DOHH2 (cell line): ENCODE measurements around the gene GH2.
A peak's percentile ranks its signal among the peaks of the same experiment; 100 is the strongest.
"Not testable (repeated sequence)": the region's sequence is repeated elsewhere in the genome, so short reads cannot be mapped to it uniquely, and the experiment has no call there.

Source experiments
- H3F3A ChIP-seq: fragments of 200-600 bp; sonication (generic), shearing (Covaris generic); 2 replicates; pipeline ENCODE4 v1.6.0; 2016; ENCODE audit warnings: antibody characterized with exemption, mild to moderate bottlenecking; ENCODE audit not compliant: control insufficient read depth, insufficient read depth
- H3K27ac ChIP-seq: fragments of 200-600 bp; sonication (generic); 2 replicates; pipeline ENCODE4 v1.5.1; 2014; ENCODE audit warnings: low read depth, mild to moderate bottlenecking, low read length, moderate library complexity
- H3K27me3 ChIP-seq: fragments of 200-600 bp; sonication (generic); 2 replicates; pipeline ENCODE4 v1.6.1; 2014; ENCODE audit warnings: mild to moderate bottlenecking, low read length, mixed read lengths; ENCODE audit not compliant: control insufficient read depth
- H3K36me3 ChIP-seq: fragments of 200-600 bp; sonication (generic); 2 replicates; pipeline ENCODE4 v1.6.1; 2014; ENCODE audit warnings: mild to moderate bottlenecking, low read length, moderate library complexity, mixed read lengths; ENCODE audit not compliant: control insufficient read depth
- H3K4me1 ChIP-seq: fragments of 200-600 bp; sonication (generic); 2 replicates; pipeline ENCODE4 v1.6.1; 2014; ENCODE audit warnings: mild to moderate bottlenecking, low read length, mixed read lengths; ENCODE audit not compliant: control insufficient read depth
- H3K4me2 ChIP-seq: fragments of 200-600 bp; sonication (generic); 2 replicates; pipeline ENCODE4 v1.6.0; 2014; ENCODE audit warnings: mild to moderate bottlenecking, low read length, moderate library complexity
- H3K4me3 ChIP-seq: fragments of 200-600 bp; sonication (generic); 2 replicates; pipeline ENCODE4 v1.5.1; 2014; ENCODE audit warnings: mild to moderate bottlenecking, low read length, mixed read lengths
- H3K79me2 ChIP-seq: fragments of 200-600 bp; sonication (generic); 2 replicates; pipeline ENCODE4 v1.6.1; 2014; ENCODE audit warnings: mild to moderate bottlenecking, low read length, mixed read lengths; ENCODE audit not compliant: control insufficient read depth
- H3K9me2 ChIP-seq: fragments of 200-600 bp; sonication (generic); replicated peaks from 2 replicates; pipeline ENCODE4 v1.6.1; 2014; ENCODE audit warnings: mild to moderate bottlenecking, low read length, mixed read lengths; ENCODE audit not compliant: control insufficient read depth
- H3K9me3 ChIP-seq: fragments of 200-600 bp; sonication (generic); 2 replicates; pipeline ENCODE4 v1.6.1; 2014; ENCODE audit warnings: antibody characterized with exemption, low read length, mixed read lengths; ENCODE audit not compliant: control insufficient read depth, insufficient read depth
- H4K20me1 ChIP-seq: fragments of 200-600 bp; sonication (generic); 2 replicates; pipeline ENCODE4 v1.6.0; 2014; ENCODE audit warnings: low read depth, mild to moderate bottlenecking, antibody characterized with exemption, low read length, moderate library complexity; ENCODE audit not compliant: control insufficient read depth, insufficient read depth
- CTCF ChIP-seq: fragments of 200-600 bp; sonication (generic); IDR thresholded peaks from one replicate; pipeline ENCODE4 v1.5.1; 2014; ENCODE audit warnings: antibody characterized with exemption, mild to moderate bottlenecking, low read depth, low read length; ENCODE audit not compliant: poor library complexity, severe bottlenecking
- EZH2phosphoT487 ChIP-seq: fragments of 200-600 bp; sonication (generic); IDR thresholded peaks from 2 replicates; pipeline ENCODE4 v1.6.1; 2017; ENCODE audit warnings: borderline replicate concordance, mild to moderate bottlenecking, antibody characterized with exemption, low read length, moderate library complexity, mixed read lengths

The GH2 gene

GRCh38 chr17:63889026-63889848 is 7.5 kb upstream of the GH2 start:
- peak; percentile 29 for TF ChIP-seq CTCF
- H3K4me2 ChIP-seq, H3K4me3 ChIP-seq, H3F3A ChIP-seq, H3K4me1 ChIP-seq, H3K36me3 ChIP-seq, H3K9me3 ChIP-seq, H3K9me2 ChIP-seq, H4K20me1 ChIP-seq, H3K79me2 ChIP-seq, H3K27ac ChIP-seq, H3K27me3 ChIP-seq: not testable (repeated sequence)

- H3F3A ChIP-seq, H3K27ac ChIP-seq, H3K27me3 ChIP-seq, H3K4me2 ChIP-seq, H3K79me2 ChIP-seq, H3K4me1 ChIP-seq, H3K9me2 ChIP-seq, H3K36me3 ChIP-seq, H3K9me3 ChIP-seq, H3K4me3 ChIP-seq, H4K20me1 ChIP-seq: not testable (repeated sequence)
Observed at GRCh38 chr17:63885119-63885518, 3.4 kb upstream of the GH2 start.

GRCh38 chr17:63882626-63883126 is 932 bp upstream of the GH2 start:
- H3K4me3 ChIP-seq, H3K36me3 ChIP-seq, H3K27me3 ChIP-seq, H3K9me2 ChIP-seq, H3K79me2 ChIP-seq, H4K20me1 ChIP-seq, H3K4me2 ChIP-seq, H3K27ac ChIP-seq, H3F3A ChIP-seq, H3K9me3 ChIP-seq: not testable (repeated sequence)
- H3K4me1 ChIP-seq: peaks cover 16% of the 10 kb centered on the region

GRCh38 chr17:63881337-63881736 is 407 bp downstream of the GH2 start:
- H3F3A ChIP-seq, H3K4me3 ChIP-seq, H3K36me3 ChIP-seq, H3K9me3 ChIP-seq, H3K9me2 ChIP-seq, H4K20me1 ChIP-seq, H3K27ac ChIP-seq, H3K79me2 ChIP-seq, H3K4me2 ChIP-seq, H3K27me3 ChIP-seq: not testable (repeated sequence)
- H3K4me1 ChIP-seq: peaks cover 16% of the 10 kb centered on the region

GRCh38 chr17:63880706-63881105 is 1.0 kb downstream of the GH2 start:
- Histone ChIP-seq H3K9me3 (no peaks in the 10 kb centered on the region), H3F3A (no peaks in the 10 kb centered on the region), H3K9me2 (no peaks in the 10 kb centered on the region), H3K27me3 (no peaks in the 10 kb centered on the region), H3K4me1 (peaks cover 16% of the 10 kb centered on the region), H3K4me2 (no peak overlapping the region), H3K36me3 (no peaks in the 10 kb centered on the region), H3K4me3 (no peak overlapping the region), H4K20me1 (no peaks in the 10 kb centered on the region), H3K27ac (no peak overlapping the region), H3K79me2 (no peaks in the 10 kb centered on the region)
- TF ChIP-seq CTCF (no peak), EZH2phosphoT487 (no peak)

- H4K20me1 ChIP-seq, H3K79me2 ChIP-seq, H3K36me3 ChIP-seq, H3K9me2 ChIP-seq, H3F3A ChIP-seq, H3K27me3 ChIP-seq, H3K9me3 ChIP-seq: not testable (repeated sequence)
- peak overlapping the region; percentile 50 for H3K4me3 ChIP-seq
- peaks cover 16% of the 10 kb centered on the region for H3K4me1 ChIP-seq
- peak overlapping the region; percentile 32 for H3K27ac ChIP-seq
- H3K4me2 ChIP-seq: peak overlapping the region; percentile 67
Observed at GRCh38 chr17:63878413-63878812, 3.3 kb downstream of the GH2 start.
